ENCODE measurements around the gene ROBO2. TPM values are rescaled to one million over a fixed set of nuclear protein-coding genes. Genes with fewer than 3 reads are reported as not detected.

Gene ROBO2
- total RNA-seq, 4 donors from 2014 or later, result 0.20 to 0.41 (median 0.32) TPM; not detected in 1

DNA sequence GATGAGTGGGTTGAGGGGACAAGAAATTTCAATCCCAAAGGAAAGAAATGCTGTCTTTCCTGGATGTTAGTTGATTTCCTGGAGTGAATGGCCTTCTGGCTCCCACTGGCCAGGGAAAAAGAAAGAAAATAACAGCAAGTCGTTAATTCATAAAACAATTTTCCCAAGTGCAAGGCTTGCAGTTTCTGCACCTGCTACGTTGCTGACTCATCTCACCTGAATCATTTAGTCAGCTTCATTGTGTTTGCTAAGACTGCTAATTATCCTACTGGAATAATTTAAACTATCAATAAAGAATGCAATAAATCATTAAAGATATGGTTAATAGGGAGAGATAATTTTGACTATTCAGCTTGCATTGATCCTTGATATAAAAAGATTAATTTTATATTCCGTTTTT, 387.6 kb downstream of the ROBO2 start:
- H3K27me3 ChIP-seq, result no peaks in the 10 kb centered on the region
- no peaks in the 10 kb centered on the region for H3K4me1 ChIP-seq
- DNase-seq, result no peak
- H3K9me3 ChIP-seq, result no peaks in the 10 kb centered on the region
- no peaks in the 10 kb centered on the region for H3K36me3 ChIP-seq
- 62 to 64% methylated on average over 3 of the region's 3 CpGs for WGBS, 2 donors (ENCODE audit: low coverage in 1 of 2)
- TF ChIP-seq, protein P1, sequence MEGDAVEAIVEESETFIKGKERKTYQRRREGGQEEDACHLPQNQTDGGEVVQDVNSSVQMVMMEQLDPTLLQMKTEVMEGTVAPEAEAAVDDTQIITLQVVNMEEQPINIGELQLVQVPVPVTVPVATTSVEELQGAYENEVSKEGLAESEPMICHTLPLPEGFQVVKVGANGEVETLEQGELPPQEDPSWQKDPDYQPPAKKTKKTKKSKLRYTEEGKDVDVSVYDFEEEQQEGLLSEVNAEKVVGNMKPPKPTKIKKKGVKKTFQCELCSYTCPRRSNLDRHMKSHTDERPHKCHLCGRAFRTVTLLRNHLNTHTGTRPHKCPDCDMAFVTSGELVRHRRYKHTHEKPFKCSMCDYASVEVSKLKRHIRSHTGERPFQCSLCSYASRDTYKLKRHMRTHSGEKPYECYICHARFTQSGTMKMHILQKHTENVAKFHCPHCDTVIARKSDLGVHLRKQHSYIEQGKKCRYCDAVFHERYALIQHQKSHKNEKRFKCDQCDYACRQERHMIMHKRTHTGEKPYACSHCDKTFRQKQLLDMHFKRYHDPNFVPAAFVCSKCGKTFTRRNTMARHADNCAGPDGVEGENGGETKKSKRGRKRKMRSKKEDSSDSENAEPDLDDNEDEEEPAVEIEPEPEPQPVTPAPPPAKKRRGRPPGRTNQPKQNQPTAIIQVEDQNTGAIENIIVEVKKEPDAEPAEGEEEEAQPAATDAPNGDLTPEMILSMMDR (IDR thresholded peaks at IDR 0.05), result no peak
- no peak for TF ChIP-seq POLR2A (IDR thresholded peaks at IDR 0.05)
- TF ChIP-seq EP300 (IDR thresholded peaks at IDR 0.05; ENCODE audit: low read depth), result no peak
- no peak for TF ChIP-seq POLR2AphosphoS5 (IDR thresholded peaks at IDR 0.05)
- H3K27ac ChIP-seq, result no peak overlapping the region
- in situ Hi-C loops (cut with MboI; ENCODE audit: low pct_ligation_motif_present in 1 of 4, low pct_unique_long_range_greater_than_20kb in 1 of 4, low sequenced_read_pairs in 3 of 4) (no loop called here), intact Hi-C loops (cut with DNase I; ENCODE audit: low total_unique reads) (no loop called here)
- H3K4me3 ChIP-seq, result no peak overlapping the region

DNA sequence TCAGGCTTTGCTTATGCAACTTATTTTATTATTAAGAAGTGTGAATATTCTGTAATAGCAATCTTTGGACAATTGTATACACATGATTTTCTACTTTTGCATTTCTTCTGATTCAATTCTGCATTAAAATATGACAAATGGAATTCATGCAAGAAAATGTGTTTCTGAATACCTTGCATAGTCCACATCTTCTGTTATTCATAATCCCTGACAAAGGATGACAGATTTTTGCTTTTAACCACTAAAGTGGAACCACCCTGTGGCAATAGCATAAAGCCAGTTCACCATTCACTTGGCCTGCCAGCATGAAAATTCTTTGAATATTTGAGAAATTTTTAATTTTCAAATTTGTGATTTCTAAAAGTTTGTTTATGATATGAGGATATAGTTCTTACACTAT, 397.0 kb downstream of the ROBO2 start:
- Histone ChIP-seq H3K4me3 (no peak overlapping the region), H3K4me1 (no peaks in the 10 kb centered on the region), H3K27me3 (no peaks in the 10 kb centered on the region), H3K36me3 (no peaks in the 10 kb centered on the region), H3K9me3 (no peaks in the 10 kb centered on the region), H3K27ac (no peak overlapping the region)
- DNase-seq, result no peak
- intact Hi-C loops (cut with DNase I; ENCODE audit: low total_unique reads) (no loop called here), in situ Hi-C loops (cut with MboI; ENCODE audit: low pct_ligation_motif_present in 1 of 4, low pct_unique_long_range_greater_than_20kb in 1 of 4, low sequenced_read_pairs in 3 of 4) (no loop called here)
- no peak for TF ChIP-seq EP300 (IDR thresholded peaks at IDR 0.05; ENCODE audit: low read depth)
- TF ChIP-seq, protein P1 (IDR thresholded peaks at IDR 0.05), result no peak
- no peak for TF ChIP-seq POLR2AphosphoS5 (IDR thresholded peaks at IDR 0.05)
- TF ChIP-seq POLR2A (IDR thresholded peaks at IDR 0.05), result no peak

DNA sequence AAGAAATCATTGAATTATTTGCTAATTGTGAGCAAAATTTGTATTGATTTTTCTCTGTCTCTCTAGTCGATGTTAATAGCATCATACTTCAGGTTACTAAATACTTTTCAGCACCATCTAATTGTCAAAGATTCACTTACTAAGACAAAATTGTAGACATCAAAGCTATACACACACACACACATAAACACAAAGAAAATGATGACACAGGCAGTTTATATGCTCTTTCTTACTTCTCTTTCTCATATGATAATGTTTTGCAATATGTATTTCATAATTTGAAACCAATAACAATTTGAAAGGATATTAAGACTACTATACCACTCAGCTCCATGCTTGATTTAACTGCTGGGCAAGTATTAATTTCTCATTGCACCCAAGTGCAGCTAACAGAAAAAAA, 406.2 kb downstream of the ROBO2 start:
- H3K9me3 ChIP-seq, result no peaks in the 10 kb centered on the region
- H3K27ac ChIP-seq, result no peak overlapping the region
- H3K27me3 ChIP-seq, result no peaks in the 10 kb centered on the region
- H3K36me3 ChIP-seq, result no peaks in the 10 kb centered on the region
- intact Hi-C loops (cut with DNase I; ENCODE audit: low total_unique reads) (no loop called here), in situ Hi-C loops (cut with MboI; ENCODE audit: low pct_ligation_motif_present in 1 of 4, low pct_unique_long_range_greater_than_20kb in 1 of 4, low sequenced_read_pairs in 3 of 4) (no loop called here)
- WGBS, 2 donors (ENCODE audit: low coverage in 1 of 2), result 83 to 100% methylated on average over 1 of the region's 1 CpG
- no peak for DNase-seq
- TF ChIP-seq, protein P1 (IDR thresholded peaks at IDR 0.05), result no peak
- TF ChIP-seq EP300 (IDR thresholded peaks at IDR 0.05; ENCODE audit: low read depth), result no peak
- no peak for TF ChIP-seq POLR2A (IDR thresholded peaks at IDR 0.05)
- no peak for TF ChIP-seq POLR2AphosphoS5 (IDR thresholded peaks at IDR 0.05)
- H3K4me1 ChIP-seq, result no peaks in the 10 kb centered on the region
- H3K4me3 ChIP-seq, result no peak overlapping the region

DNA sequence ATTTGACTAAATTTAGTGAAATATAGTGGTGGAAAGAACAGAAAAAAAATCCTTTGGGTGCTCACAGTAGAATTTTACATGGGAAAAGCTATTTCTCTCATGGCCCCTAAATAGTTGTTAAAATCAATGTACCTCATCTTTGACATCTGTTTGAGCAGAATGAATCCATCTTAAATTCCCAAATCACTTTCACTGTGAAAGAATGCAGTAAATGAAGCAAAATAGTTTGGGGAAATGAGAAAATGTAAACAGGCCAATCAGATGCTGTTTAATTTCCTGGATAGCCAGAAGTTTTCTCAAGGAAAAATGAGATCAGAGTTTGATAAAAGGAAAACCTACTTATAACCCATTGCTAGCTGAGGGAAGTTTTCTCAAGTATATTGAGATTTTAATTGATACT, 406.9 kb downstream of the ROBO2 start:
- intact Hi-C loops (cut with DNase I; ENCODE audit: low total_unique reads), result no loop called here
- TF ChIP-seq, protein P1 (IDR thresholded peaks at IDR 0.05), result no peak
- TF ChIP-seq POLR2AphosphoS5 (IDR thresholded peaks at IDR 0.05), result no peak
- no peak for TF ChIP-seq POLR2A (IDR thresholded peaks at IDR 0.05)
- no peak for TF ChIP-seq EP300 (IDR thresholded peaks at IDR 0.05; ENCODE audit: low read depth)
- Histone ChIP-seq H3K9me3 (no peaks in the 10 kb centered on the region), H3K27ac (no peak overlapping the region), H3K4me1 (no peaks in the 10 kb centered on the region), H3K4me3 (no peak overlapping the region), H3K27me3 (no peaks in the 10 kb centered on the region), H3K36me3 (no peaks in the 10 kb centered on the region)
- DNase-seq, result no peak
- in situ Hi-C loops (cut with MboI; ENCODE audit: low pct_ligation_motif_present in 1 of 4, low pct_unique_long_range_greater_than_20kb in 1 of 4, low sequenced_read_pairs in 3 of 4), result no loop called here
